NCI-H2107 treated with DMSO at 0.1 percent for 48 hours (cell line): Measurements from ENCODE around the gene PRRT1.

Experiments
- DNase-seq: peaks from one replicate; lab custom pipeline; 2025; ENCODE audit not compliant: unreplicated experiment; lab: John Stamatoyannopoulos, UW

Gene PRRT1

GRCh38 chr6:32175711-32176475, 24.2 kb upstream of the PRRT1 start, which contains the start of gene AGPAT1:
AGPAT1 (minus strand) TSS chr6:32176084; CDS start chr6:32171496, 4,588 bp downstream.
- DNase-seq, result peak; percentile 69

DNA sequence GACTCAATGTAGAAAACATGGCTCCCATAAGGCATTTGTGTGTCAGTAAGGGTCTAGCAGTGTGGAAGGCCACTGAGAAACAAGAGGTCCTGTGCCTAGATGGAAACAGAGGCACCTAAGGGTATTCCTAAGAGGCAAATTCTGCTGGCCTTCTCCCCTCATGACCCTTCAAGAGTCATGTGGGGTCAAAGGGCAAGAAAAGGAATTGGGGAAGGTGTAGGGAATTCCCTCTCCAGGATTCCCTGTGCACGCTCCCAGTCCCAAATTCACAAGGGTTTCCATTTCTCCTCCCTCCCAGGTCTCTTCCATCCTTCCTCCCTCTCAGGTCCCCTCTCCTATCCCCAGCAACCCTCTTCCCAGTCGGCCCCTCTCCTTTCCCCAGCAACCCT, 23.6 kb upstream of the PRRT1 start:
- no peak for DNase-seq

DNA sequence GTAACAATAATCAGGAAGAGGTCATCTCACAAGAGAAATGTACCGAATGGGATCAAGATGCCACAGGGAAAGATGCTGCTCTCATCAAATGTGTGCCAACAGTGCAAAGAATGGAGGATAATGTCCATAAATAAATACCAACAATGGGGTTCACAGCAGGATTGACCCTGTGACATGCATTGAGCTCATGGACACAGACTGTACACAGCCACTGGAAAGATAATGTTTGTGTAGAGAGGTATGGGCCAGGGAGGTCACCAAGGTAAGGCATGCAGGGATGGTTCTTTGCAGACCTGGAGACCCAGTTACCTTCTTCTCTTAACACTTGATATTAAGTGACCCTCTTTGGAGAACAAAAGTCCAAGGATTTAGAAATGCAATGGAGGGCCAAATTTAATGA, 22.7 kb upstream of the PRRT1 start:
- DNase-seq, result no peak

GRCh38 chr6:32173051-32173727, 21.4 kb upstream of the PRRT1 start:
- no peak for DNase-seq

DNA sequence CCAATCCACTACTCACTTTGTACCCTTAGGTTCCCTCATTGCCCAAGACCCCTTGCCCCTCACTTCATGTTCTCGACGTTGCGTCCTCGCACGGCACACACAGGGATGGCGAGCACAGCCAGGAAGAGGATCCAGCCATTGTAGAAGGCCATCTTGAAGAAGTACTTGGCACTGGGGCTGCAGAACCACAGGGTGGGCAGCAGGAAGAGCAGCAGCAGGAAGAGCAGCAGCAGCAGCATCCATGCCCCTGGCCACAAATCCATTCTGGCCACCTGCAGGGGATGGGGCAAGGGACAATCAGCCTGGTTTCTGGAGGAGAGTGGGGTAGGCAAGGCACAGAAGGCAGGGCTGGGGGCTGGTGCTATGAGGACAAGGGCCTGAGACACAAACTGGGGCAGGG, 19.5 kb upstream of the PRRT1 start:
- DNase-seq, result no peak

DNA sequence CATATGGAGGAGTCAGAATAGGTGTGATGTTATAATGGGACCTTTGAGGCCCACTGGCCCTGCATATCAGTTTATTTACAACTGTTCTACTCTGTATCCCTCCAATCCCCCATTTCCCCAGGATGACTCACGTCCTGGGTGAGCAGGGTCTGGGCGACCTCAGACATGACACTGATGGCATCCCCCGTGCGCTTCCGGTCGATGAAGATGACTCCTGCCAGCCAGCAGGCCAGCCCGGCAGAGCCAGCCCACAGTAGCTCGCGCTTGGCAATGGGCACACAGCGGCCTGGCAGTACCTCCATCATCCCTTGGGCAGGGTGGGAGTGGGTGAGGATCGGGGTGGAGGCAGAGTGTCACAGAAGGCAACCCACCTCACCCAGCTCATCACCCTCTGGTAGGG, 18.6 kb upstream of the PRRT1 start:
- no peak for DNase-seq

DNA sequence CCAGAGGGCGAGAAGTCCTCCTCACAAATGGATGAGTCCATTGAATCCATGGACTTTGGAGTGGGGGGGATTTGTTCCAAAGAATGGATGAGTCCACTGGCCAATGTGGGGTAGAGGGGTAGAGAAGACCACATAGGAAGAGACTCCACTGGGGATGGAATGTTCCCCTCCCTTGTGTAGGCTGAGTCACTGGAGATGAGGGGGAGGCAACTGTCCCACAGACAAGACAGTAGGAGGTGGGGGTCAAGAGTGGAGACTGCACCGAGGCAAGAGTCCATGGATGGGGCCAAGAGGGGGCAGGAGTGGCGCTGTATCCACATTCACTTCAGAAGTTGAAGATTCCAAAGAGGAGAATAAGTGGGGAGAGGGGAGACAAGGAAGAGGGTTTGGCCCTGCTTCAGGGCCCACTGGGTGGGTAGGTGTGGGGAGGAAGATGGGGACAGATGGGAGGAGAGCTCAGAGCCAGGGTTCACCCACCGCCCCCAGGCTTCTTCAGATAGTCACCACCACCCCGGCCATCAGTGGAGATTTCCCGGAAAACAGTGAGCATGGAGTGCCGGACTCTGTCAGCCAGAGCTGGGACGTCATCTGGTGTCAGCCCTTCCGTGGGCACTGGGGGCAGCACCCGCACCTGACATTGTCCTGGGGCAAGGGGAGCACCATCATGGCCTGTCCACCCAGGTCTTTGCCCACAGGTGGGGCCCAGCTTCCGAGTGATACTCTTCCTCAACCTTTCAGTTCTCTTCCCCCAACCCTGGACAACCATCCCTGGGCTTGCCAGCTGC, 17.3 kb upstream of the PRRT1 start:
- no peak for DNase-seq

GRCh38 chr6:32168350-32168749, 16.6 kb upstream of the PRRT1 start:
- DNase-seq, result no peak

GRCh38 chr6:32167761-32168262, 16.1 kb upstream of the PRRT1 start:
- no peak for DNase-seq

DNA sequence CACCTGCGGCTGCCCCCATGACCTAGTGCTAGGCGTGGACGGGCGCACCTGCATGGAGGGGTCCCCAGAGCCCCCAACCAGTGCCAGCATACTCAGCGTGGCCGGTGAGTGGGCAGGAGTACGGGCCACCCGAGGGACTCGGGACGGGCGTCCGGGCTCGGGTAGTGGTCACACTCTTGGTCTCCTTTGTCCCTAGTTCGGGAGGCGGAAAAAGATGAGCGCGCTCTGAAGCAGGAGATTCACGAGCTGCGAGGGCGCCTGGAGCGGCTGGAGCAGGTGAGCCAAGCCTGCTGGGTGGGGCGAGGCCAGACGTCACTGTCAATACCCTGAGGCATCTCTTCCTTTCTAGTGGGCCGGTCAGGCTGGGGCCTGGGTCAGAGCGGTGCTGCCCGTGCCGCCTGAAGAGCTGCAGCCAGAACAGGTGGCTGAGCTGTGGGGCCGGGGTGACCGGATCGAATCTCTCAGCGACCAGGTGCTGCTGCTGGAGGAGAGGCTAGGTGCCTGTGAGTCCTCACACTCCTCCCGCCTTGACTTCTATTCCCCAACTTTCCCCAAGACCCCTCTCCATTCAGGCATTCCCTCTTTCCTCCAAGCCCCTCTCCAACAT, 15.5 kb upstream of the PRRT1 start:
- no peak for DNase-seq

GRCh38 chr6:32166411-32167061, 14.8 kb upstream of the PRRT1 start:
- DNase-seq, result no peak

DNA sequence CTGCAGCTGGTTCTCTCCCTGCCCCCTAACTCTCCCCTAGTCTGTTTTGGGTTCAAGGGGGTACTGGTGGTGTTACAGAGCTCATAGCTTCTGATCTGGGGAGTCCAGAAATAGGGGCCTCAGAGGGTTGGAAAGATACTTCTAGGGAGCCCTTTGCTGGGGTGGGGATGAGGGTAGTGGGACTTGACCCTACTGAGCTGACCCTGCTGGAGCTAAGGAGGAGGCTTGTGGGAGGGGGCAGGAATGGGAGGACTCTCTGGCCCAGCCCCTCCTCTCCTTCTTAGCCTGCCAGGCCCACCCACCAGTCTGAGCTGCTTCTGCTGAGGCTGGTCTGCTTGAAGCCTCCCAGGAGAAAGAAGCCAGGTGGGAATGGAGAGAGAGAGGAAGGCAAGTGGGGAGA, 12.6 kb upstream of the PRRT1 start, which contains the start of gene EGFL8:
Gene EGFL8, plus strand, starts transcription at position 301 of the 400 bp plus-strand sequence. CDS start 1,571 bp downstream, outside the sequence.
- DNase-seq, result no peak

GRCh38 chr6:32163559-32164258, 12.0 kb upstream of the PRRT1 start:
- no peak for DNase-seq

GRCh38 chr6:32158052-32158451, 6.3 kb upstream of the PRRT1 start:
- no peak for DNase-seq

DNA sequence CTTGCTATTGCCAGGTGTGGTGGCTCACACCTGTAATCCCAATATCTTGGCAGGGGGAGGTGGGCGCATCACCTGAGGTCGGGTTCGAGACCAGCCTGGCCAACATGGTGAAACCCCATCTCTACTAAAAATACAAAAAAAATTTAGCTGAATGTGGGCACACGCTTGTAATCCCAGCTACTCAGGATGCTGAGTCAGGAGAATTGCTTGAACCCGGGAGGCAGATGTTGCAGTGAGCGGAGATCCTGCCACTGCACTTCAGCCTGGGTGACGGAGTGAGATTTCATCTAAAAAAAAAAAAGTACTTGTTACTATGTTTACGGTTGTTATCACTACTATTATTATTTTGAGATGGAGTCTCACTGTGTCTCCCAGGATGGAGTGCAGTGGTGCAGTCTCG, 5.2 kb upstream of the PRRT1 start:
- DNase-seq, result no peak

- DNase-seq, result no peak
Observed at GRCh38 chr6:32154514-32155161, 2.9 kb upstream of the PRRT1 start.

DNA sequence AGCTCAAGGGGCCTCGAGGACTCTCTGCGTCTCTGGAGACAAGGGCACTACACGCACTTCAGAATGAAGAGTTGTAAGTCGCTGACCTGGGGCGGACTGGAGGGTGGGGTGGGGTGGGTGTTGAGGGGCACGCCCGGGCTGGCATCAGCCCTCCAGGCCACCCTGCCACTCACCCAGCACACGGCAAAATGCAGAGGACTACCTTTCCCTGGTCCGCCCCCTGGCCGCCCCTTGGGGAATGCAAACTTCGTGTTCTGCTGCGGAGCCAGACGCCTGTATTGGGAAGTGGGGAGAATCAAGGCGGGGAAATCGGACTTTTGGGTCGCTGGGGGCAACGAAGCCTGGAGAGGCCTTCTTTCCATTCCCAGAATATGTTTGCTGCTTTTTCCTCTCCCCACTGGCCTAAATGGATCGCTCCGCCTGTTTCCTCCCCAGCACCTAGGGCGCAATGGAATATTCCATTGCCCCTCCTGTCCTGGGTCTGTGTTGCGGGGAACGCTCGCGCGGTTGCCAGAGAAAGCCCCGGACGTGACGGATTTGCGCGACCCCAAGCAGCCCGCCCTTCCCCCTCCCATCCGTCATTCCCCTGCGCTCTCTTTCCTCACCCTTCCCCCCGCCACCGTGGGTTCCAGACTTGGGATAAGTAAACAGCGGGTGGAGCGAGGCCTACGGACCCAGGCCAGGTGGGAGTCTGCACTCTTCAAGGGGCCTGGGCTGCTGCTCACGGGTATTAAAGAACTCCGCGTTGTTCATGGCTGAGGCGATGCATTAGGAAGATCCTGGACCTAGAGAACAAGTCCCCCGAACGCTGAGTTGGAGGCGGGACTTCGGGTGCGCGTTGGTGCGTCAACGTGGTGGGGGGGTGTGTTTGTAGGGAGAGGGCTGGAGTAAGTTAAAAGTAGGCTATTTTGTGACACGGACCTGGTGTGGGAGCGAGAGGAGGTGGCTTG, 2.1 kb upstream of the PRRT1 start, which contains the start of gene PPT2:
Gene PPT2, plus strand, starts transcription at position 578 of the 950 bp plus-strand sequence. CDS start 454 bp downstream, outside the sequence.
- peak; percentile 35 for DNase-seq
